SK-N-SH treated with all-trans-retinoic acid at 6 μM for 48 hours (cell line): ENCODE data around the gene BICC1.

ENCODE experiments used
- ARNTL ChIP-seq: fragments of 450-650 bp; formaldehyde crosslinking; IDR thresholded peaks from 2 replicates; pipeline ENCODE4 v1.5.0; 2020; ENCODE audit warnings: low read depth, mild to moderate bottlenecking, moderate library complexity, borderline replicate concordance
- BACH2 ChIP-seq: fragments of 250-450 bp; sonication (Bioruptor Pico); IDR thresholded peaks from 2 replicates; pipeline ENCODE4 v1.9.0; 2021; ENCODE audit warnings: mild to moderate bottlenecking, borderline replicate concordance
- CSDC2 ChIP-seq: fragments of 250-450 bp; sonication (Bioruptor Pico); IDR thresholded peaks from 2 replicates; pipeline ENCODE4 v1.5.0; 2020; ENCODE audit warnings: mild to moderate bottlenecking, moderate library complexity
- OSR1 ChIP-seq: fragments of 250-450 bp; sonication (Bioruptor Pico); IDR thresholded peaks from 2 replicates; pipeline ENCODE4 v1.8.0; 2022; ENCODE audit warnings: moderate library complexity, mild to moderate bottlenecking, inconsistent platforms
- PATZ1 ChIP-seq: fragments of 250-450 bp; sonication (Bioruptor Pico); IDR thresholded peaks from 2 replicates; pipeline ENCODE4 v1.8.0; 2020; ENCODE audit warnings: mild to moderate bottlenecking, moderate library complexity, borderline replicate concordance
- PPARA ChIP-seq: fragments of 250-450 bp; sonication (Bioruptor Pico); IDR thresholded peaks from 2 replicates; pipeline ENCODE4 v1.5.0; 2020; ENCODE audit warnings: mild to moderate bottlenecking, borderline replicate concordance
- SNAI2 ChIP-seq: fragments of 250-450 bp; sonication (Bioruptor Pico); IDR thresholded peaks from 2 replicates; pipeline ENCODE4 v1.5.0; 2020; ENCODE audit warnings: mild to moderate bottlenecking, moderate library complexity
- TOX ChIP-seq: fragments of 250-450 bp; sonication (Bioruptor Pico); IDR thresholded peaks from 2 replicates; pipeline ENCODE4 v1.8.0; 2021; ENCODE audit warnings: mild to moderate bottlenecking, moderate library complexity, borderline replicate concordance
- ZC3H10 ChIP-seq: fragments of 250-450 bp; sonication (Bioruptor Pico); IDR thresholded peaks from 2 replicates; pipeline ENCODE4 v1.5.1; 2021; ENCODE audit warnings: mild to moderate bottlenecking, moderate library complexity
- ZFP3 ChIP-seq: fragments of 250-450 bp; sonication (Bioruptor Pico); IDR thresholded peaks from 2 replicates; pipeline ENCODE4 v1.5.0; 2020; ENCODE audit warnings: mild to moderate bottlenecking, moderate library complexity
- ZFP30 ChIP-seq: fragments of 450-650 bp; formaldehyde crosslinking; IDR thresholded peaks from 2 replicates; pipeline ENCODE4 v1.5.0; 2022; ENCODE audit warnings: mild to moderate bottlenecking, moderate library complexity
- ZNF70 ChIP-seq: fragments of 450-650 bp; formaldehyde crosslinking; IDR thresholded peaks from 2 replicates; pipeline ENCODE4 v1.5.0; 2020; ENCODE audit warnings: mild to moderate bottlenecking, moderate library complexity
- TF ChIP-seq, protein P1 (sequence below): fragments of 250-450 bp; sonication (Bioruptor Pico); IDR thresholded peaks from 2 replicates; pipeline ENCODE4 v1.8.0; 2021; ENCODE audit warnings: low read depth, mild to moderate bottlenecking, moderate library complexity, borderline replicate concordance
- TF ChIP-seq, protein P2 (sequence below): fragments of 250-450 bp; sonication (Bioruptor Pico); IDR thresholded peaks from 2 replicates; pipeline ENCODE4 v1.5.1; 2020; ENCODE audit warnings: low read depth, mild to moderate bottlenecking, moderate library complexity

- no peak for TF ChIP-seq TOX
- no peak for TF ChIP-seq ZFP30 (CRISPR knock-in tag)
- TF ChIP-seq ARNTL (CRISPR knock-in tag): no peak
- no peak for TF ChIP-seq ZFP3 (CRISPR knock-in tag)
- TF ChIP-seq BACH2 (CRISPR knock-in tag): no peak
- no peak for TF ChIP-seq ZNF70 (CRISPR knock-in tag)
- TF ChIP-seq PATZ1 (CRISPR knock-in tag): no peak
- no peak for TF ChIP-seq OSR1
- no peak for TF ChIP-seq SNAI2 (CRISPR knock-in tag)
- TF ChIP-seq, protein P1, sequence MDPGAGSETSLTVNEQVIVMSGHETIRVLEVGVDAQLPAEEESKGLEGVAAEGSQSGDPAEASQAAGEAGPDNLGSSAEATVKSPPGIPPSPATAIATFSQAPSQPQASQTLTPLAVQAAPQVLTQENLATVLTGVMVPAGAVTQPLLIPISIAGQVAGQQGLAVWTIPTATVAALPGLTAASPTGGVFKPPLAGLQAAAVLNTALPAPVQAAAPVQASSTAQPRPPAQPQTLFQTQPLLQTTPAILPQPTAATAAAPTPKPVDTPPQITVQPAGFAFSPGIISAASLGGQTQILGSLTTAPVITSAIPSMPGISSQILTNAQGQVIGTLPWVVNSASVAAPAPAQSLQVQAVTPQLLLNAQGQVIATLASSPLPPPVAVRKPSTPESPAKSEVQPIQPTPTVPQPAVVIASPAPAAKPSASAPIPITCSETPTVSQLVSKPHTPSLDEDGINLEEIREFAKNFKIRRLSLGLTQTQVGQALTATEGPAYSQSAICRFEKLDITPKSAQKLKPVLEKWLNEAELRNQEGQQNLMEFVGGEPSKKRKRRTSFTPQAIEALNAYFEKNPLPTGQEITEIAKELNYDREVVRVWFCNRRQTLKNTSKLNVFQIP (CRISPR knock-in tag): no peak
- TF ChIP-seq CSDC2 (CRISPR knock-in tag): no peak
- TF ChIP-seq PPARA (CRISPR knock-in tag): no peak
- TF ChIP-seq, protein P2, sequence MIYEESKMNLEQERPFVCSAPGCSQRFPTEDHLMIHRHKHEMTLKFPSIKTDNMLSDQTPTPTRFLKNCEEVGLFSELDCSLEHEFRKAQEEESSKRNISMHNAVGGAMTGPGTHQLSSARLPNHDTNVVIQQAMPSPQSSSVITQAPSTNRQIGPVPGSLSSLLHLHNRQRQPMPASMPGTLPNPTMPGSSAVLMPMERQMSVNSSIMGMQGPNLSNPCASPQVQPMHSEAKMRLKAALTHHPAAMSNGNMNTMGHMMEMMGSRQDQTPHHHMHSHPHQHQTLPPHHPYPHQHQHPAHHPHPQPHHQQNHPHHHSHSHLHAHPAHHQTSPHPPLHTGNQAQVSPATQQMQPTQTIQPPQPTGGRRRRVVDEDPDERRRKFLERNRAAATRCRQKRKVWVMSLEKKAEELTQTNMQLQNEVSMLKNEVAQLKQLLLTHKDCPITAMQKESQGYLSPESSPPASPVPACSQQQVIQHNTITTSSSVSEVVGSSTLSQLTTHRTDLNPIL (CRISPR knock-in tag): no peak
- no peak for TF ChIP-seq ZC3H10 (CRISPR knock-in tag)
These were observed 283.6 kb downstream of the BICC1 start for GRCh38 chr10:58796242-58796641.
